Activated CD8-positive, alpha-beta T cell treated with anti-CD3 and anti-CD28 coated beads for 36 hours (primary cell): ENCODE measurements around the gene C6orf132. TPM values are rescaled to one million over a fixed set of nuclear protein-coding genes. Genes with fewer than 3 reads are reported as not detected.

Experiments used
- ATAC-seq: fragments of 200-7000 bp; cut with Tn5 transposase; one replicate; pipeline ENCODE4 v1.10.0; 2021; ENCODE audit warnings: mild to moderate bottlenecking, moderate library complexity
- CTCF ChIA-PET: fragments of 350-600 bp; sonication (Branson Sonifier 250); formaldehyde crosslinking; loops from one replicate; lab custom pipeline; 2021; ENCODE audit warnings: antibody characterized with exemption; lab: Charles Lee
- POLR2A ChIA-PET: fragments of 350-600 bp; sonication (Branson Sonifier 250); formaldehyde crosslinking; loops from one replicate; lab custom pipeline; 2021; ENCODE audit warnings: antibody characterized with exemption; lab: Charles Lee
- DNase-seq: peaks from one replicate; pipeline ENCODE4 v3.0.0-alpha.2; 2020
- H3K27ac Mint-ChIP-seq: one replicate; pipeline ENCODE4 v1.8.0; 2021; ENCODE audit warnings: mild to moderate bottlenecking, mixed read lengths
- H3K27me3 Mint-ChIP-seq: one replicate; pipeline ENCODE4 v1.8.0; 2021; ENCODE audit warnings: mixed read lengths
- H3K36me3 Mint-ChIP-seq: one replicate; pipeline ENCODE4 v1.8.0; 2021; ENCODE audit warnings: low read depth, mixed read lengths
- H3K4me1 Mint-ChIP-seq: one replicate; pipeline ENCODE4 v1.8.0; 2021; ENCODE audit warnings: low read depth, mixed read lengths
- H3K4me3 Mint-ChIP-seq: one replicate; pipeline ENCODE4 v1.8.0; 2021; ENCODE audit warnings: mild to moderate bottlenecking, moderate library complexity, mixed read lengths
- H3K9me3 Mint-ChIP-seq: one replicate; pipeline ENCODE4 v1.8.0; 2021; ENCODE audit warnings: mixed read lengths
- intact Hi-C: fragments of 100-400 bp; cut with micrococcal nuclease; formaldehyde crosslinking; loops from one replicate; pipeline ENCODE4 v1.10.0; 2022
- total RNA-seq, 2 experiments: library from RNA; stranded (reverse); gene quantifications; one replicate each; pipeline ENCODE4 v1.2.3, GENCODE V29; 2021
- TF ChIP-seq, protein P1 (sequence below): fragments of 200-600 bp; IDR thresholded peaks from one replicate; pipeline ENCODE4 v1.8.0; 2022; ENCODE audit warnings: antibody characterized with exemption, mild to moderate bottlenecking

Gene C6orf132
- total RNA-seq, 2 experiments from 2014 or later: 0.13 to 0.18 TPM

DNA sequence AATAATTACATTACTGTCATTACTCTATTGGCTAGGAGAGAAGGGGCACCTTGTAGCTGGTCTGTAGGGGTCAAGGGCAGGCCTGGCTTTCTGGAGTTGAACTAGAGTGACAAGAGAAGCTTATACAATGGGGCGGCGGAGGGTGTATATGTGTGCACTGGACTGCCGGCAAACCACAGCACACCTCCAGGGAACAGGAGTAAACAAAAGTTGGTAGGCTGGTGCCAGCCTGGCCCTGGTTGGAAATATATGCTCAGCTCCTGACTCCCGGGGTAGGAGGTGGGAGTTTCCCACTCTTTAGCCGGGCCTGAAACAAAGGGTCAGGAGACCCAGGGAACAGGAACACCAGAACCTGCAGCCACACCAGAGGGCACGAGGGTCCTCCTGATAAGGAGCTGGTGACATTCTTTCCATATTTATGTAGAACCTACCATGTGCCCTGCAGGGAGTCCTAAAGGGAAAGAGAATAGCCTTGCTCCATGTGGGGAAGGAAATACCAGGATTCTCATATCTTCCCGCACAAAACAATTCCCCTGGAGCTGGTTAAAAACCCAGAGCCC lies 5.1 kb downstream of the C6orf132 start:
- no peaks in the 10 kb centered on the region for H3K9me3 Mint-ChIP-seq
- peaks cover 13% of the 10 kb centered on the region for H3K27me3 Mint-ChIP-seq
- CTCF ChIA-PET: interaction anchor here (0.9 to 4.3 kb wide), 13 partner anchors 14 to 418 kb away, joined by 3 to 20 read pairs (median 4); partner anchors contain the start of gene GUCA1B
- no peaks in the 10 kb centered on the region for H3K36me3 Mint-ChIP-seq
- intact Hi-C loops: no loop called here
- TF ChIP-seq, protein P1, sequence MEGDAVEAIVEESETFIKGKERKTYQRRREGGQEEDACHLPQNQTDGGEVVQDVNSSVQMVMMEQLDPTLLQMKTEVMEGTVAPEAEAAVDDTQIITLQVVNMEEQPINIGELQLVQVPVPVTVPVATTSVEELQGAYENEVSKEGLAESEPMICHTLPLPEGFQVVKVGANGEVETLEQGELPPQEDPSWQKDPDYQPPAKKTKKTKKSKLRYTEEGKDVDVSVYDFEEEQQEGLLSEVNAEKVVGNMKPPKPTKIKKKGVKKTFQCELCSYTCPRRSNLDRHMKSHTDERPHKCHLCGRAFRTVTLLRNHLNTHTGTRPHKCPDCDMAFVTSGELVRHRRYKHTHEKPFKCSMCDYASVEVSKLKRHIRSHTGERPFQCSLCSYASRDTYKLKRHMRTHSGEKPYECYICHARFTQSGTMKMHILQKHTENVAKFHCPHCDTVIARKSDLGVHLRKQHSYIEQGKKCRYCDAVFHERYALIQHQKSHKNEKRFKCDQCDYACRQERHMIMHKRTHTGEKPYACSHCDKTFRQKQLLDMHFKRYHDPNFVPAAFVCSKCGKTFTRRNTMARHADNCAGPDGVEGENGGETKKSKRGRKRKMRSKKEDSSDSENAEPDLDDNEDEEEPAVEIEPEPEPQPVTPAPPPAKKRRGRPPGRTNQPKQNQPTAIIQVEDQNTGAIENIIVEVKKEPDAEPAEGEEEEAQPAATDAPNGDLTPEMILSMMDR: no peak
- H3K4me3 Mint-ChIP-seq: no peak overlapping the region
- ATAC-seq (no peak), DNase-seq (no peak)
- H3K4me1 Mint-ChIP-seq: peaks cover 11% of the 10 kb centered on the region
- H3K27ac Mint-ChIP-seq: no peak overlapping the region
- POLR2A ChIA-PET: no interaction called here

GRCh38 chr6:42136508-42137193 lies 5.8 kb downstream of the C6orf132 start:
- Mint-ChIP-seq H3K4me1 (peaks cover 11% of the 10 kb centered on the region), H3K4me3 (peak overlapping the region; percentile 37), H3K36me3 (no peaks in the 10 kb centered on the region), H3K27ac (peak overlapping the region; percentile 12), H3K9me3 (no peaks in the 10 kb centered on the region), H3K27me3 (peaks cover 13% of the 10 kb centered on the region)
- ATAC-seq: peak; percentile 86
- CTCF ChIA-PET: interaction anchor here (0.8 to 4.3 kb wide), 14 partner anchors 15 to 418 kb away, joined by 3 to 20 read pairs (median 4); partner anchors contain the start of gene GUCA1B
- intact Hi-C loops: no loop called here
- POLR2A ChIA-PET: no interaction called here
- TF ChIP-seq, protein P1: no peak
- DNase-seq: peak; percentile 78

DNA sequence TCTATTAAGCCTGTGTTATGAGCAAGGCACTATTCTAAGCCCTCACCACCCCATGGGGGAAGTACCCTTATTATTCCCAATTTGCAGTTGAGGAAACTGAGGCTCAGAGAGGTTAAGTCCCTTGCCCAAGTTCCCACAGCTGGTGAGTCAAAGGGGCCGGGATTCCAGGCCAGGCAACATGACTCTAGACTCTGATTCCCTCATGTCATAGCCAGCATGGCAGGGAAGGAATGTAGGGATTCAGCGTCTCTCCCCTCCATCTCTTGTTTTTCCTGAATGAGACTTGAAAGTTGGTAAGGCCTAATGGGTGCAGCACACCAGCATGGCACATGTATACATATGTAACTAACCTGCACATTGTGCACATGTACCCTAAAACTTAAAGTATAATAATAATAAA lies 6.7 kb downstream of the C6orf132 start:
- DNase-seq: no peak
- Mint-ChIP-seq H3K27ac (no peak overlapping the region), H3K36me3 (no peaks in the 10 kb centered on the region), H3K27me3 (peaks cover 5% of the 10 kb centered on the region), H3K4me3 (no peak overlapping the region), H3K9me3 (no peaks in the 10 kb centered on the region), H3K4me1 (peaks cover 11% of the 10 kb centered on the region)
- TF ChIP-seq, protein P1: no peak
- intact Hi-C loops: no loop called here
- CTCF ChIA-PET: interaction anchor here (0.8 to 2.2 kb wide), 2 partner anchors 39 to 412 kb away, joined by 3 to 5 read pairs; no protein-coding TSS in a partner anchor
- no peak for ATAC-seq
- POLR2A ChIA-PET: no interaction called here

- intact Hi-C loops: no loop called here
- no peaks in the 10 kb centered on the region for H3K36me3 Mint-ChIP-seq
- ChIA-PET POLR2A (no interaction called here), CTCF (no interaction called here)
- H3K4me1 Mint-ChIP-seq: peaks cover 11% of the 10 kb centered on the region
- no peak overlapping the region for H3K4me3 Mint-ChIP-seq
- TF ChIP-seq, protein P1: no peak
- no peak for ATAC-seq
- peaks cover under 1% of the 10 kb centered on the region for H3K27me3 Mint-ChIP-seq
- no peaks in the 10 kb centered on the region for H3K9me3 Mint-ChIP-seq
- no peak for DNase-seq
- no peak overlapping the region for H3K27ac Mint-ChIP-seq
Observed at GRCh38 chr6:42135161-42135560, 7.3 kb downstream of the C6orf132 start.

DNA sequence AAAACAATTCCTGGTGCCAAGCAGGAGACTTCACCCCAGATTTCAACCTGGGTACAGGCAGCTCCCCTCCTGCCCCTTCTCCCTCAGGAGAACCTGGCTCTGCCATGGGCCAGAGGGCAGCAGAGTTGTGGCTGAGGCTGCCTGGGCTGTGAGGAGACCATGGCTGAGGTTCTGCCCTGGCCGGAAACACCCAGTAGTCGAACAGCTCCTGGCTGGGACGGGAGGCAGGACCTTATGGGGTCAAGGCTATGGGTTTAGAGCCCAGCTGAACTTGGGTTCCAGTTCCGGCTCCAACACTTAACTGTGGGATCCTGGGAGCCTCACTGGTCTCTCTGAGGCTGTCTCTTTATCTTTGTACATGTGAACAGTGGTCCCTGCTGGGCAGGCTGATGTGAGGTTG lies 8.5 kb downstream of the C6orf132 start:
- DNase-seq (no peak), ATAC-seq (no peak)
- Mint-ChIP-seq H3K27ac (no peak overlapping the region), H3K36me3 (no peaks in the 10 kb centered on the region), H3K4me1 (peaks cover 11% of the 10 kb centered on the region), H3K27me3 (no peaks in the 10 kb centered on the region), H3K4me3 (no peak overlapping the region), H3K9me3 (no peaks in the 10 kb centered on the region)
- intact Hi-C loops: no loop called here
- ChIA-PET CTCF (interaction anchor here (4.3 kb wide), 1 partner anchor 30 kb away, joined by 16 read pairs; no protein-coding TSS in a partner anchor), POLR2A (no interaction called here)
- TF ChIP-seq, protein P1: no peak
